ENCODE data around the gene BRD1. TPM values are rescaled to one million over a fixed set of nuclear protein-coding genes. Genes with fewer than 3 reads are reported as not detected.
A peak's percentile ranks its signal among the peaks of the same experiment; 100 is the strongest.

BRD1 gene
- 14.9 TPM for total RNA-seq
- long read RNA-seq, full-length matches to known transcripts = 11 of 39 reads
- long read RNA-seq, partial matches to known transcripts = 7 of 39 reads
- long read RNA-seq, other reads (novel, unspliced or antisense) = 21 of 39 reads

DNA sequence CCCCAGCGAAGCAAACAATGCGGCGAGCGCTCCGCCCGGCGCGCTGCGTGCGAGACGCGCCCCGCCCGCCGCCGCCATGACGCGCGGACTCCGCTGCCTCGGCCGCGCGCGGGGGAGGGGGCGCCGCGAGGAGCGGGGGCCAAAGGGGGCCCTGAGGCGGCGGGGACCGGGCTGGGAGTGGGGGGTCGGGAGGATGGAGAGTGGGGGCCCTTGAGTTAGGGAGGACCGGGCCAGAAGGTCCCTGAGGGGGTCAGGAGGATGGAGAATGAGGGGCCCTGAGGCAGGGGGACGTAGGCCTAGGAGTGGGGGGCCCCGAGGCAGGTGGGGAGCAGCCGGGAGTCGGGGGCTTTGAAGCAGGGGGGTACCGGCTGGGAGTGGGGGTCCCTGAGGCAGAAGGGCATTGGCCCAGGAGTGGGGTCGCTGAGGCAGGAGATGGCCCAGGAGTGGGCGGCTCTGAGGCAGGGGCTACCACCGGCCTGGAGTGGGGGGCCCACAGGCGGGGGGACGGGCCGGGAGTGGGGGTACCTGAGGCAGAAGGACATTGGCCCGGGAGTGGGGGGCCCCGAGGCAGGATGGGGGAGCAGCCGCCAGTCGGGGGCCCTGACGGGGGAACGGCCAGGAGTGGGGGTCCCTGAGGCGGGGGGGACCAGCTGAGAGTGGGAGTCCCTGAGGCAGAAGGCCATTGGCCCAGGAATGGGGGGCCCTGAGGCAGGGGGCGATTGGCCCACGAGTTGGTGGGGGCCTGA is at the start of gene BRD1:
Gene BRD1 (minus strand): TSS at position 21 of the 746 bp plus-strand sequence. CDS start 3,556 bp downstream, outside the sequence.
- intact Hi-C loops (cut with micrococcal nuclease) = no loop called here
- Histone ChIP-seq H3K4me3 (peak within 1 kb of the TSS; percentile 80), H3K27ac (replicated peaks) (peak within 1 kb of the TSS; percentile 88), H3K4me1 (peaks cover 41% of the 10 kb centered on the region), H3K36me3 (peaks cover 10% of the 10 kb centered on the region), H3K9me3 (replicated peaks) (peaks cover 7% of the 10 kb centered on the region), H3K27me3 (ENCODE audit: low read depth) (no peaks in the 10 kb centered on the region)
- TF ChIP-seq, protein P1, sequence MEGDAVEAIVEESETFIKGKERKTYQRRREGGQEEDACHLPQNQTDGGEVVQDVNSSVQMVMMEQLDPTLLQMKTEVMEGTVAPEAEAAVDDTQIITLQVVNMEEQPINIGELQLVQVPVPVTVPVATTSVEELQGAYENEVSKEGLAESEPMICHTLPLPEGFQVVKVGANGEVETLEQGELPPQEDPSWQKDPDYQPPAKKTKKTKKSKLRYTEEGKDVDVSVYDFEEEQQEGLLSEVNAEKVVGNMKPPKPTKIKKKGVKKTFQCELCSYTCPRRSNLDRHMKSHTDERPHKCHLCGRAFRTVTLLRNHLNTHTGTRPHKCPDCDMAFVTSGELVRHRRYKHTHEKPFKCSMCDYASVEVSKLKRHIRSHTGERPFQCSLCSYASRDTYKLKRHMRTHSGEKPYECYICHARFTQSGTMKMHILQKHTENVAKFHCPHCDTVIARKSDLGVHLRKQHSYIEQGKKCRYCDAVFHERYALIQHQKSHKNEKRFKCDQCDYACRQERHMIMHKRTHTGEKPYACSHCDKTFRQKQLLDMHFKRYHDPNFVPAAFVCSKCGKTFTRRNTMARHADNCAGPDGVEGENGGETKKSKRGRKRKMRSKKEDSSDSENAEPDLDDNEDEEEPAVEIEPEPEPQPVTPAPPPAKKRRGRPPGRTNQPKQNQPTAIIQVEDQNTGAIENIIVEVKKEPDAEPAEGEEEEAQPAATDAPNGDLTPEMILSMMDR (IDR thresholded peaks at IDR 0.05; ENCODE audit: borderline replicate concordance) = no peak
- DNase-seq = peak; percentile 70

DNA sequence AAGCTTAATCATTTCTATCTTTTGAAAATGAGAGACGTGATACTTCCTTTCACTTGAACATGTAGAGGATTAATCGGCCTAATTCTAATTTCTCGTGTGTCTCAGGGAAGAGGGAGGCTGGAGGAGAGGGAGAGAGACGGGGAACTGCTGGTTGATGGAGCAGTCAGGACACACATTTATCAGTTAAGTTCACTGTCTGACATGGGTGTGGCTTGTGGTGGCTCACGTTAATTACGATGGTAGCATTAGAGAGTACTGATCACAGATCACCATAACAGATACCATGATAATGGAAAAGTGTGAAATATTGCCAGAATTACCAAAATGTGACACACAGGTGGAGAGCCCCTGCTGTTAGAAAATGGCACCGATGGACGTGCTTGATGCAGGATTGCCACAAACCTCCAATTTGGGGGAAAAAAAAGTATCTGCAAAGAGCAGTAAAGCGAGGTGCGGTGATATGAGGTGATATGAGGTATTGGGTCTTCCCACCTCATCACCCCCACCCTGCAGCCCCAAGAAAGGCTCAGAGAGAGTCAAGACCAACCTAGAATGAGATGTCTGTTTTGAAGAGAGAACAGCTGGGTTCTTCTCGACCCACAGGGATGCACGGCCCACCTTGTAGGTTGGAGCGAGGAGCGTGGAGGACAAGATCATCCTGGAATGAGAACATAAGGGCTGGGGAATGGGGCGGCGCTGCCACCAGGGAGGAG is 45.7 kb upstream of the BRD1 start:
- TF ChIP-seq, protein P1 (IDR thresholded peaks at IDR 0.05; ENCODE audit: borderline replicate concordance) = no peak
- Histone ChIP-seq H3K4me3 (no peak overlapping the region), H3K27ac (replicated peaks) (no peak overlapping the region), H3K4me1 (no peaks in the 10 kb centered on the region), H3K9me3 (replicated peaks) (peaks cover 18% of the 10 kb centered on the region), H3K27me3 (ENCODE audit: low read depth) (no peaks in the 10 kb centered on the region), H3K36me3 (peaks cover 8% of the 10 kb centered on the region)
- DNase-seq = no peak
- intact Hi-C loops (cut with micrococcal nuclease) = no loop called here

DNA sequence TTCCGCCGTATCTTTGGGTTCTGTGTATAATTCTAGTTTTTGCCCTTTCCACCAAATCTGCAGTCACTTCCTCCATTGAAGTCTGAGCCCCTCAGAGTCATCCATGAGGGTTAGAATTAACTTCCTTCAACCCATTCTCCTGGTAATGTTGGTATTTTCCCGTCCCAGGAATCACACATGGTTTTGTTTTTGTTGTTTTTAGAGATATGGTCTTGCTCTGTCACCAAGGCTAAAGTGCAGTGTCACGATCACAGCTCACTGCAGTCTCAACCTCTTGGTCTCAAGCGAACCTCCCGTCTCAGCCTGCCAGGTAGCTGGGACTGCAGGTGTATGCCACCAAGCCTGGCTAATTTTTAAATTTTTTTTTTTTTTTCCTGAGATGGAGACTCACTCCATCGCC is 44.7 kb upstream of the BRD1 start:
- no peaks in the 10 kb centered on the region for H3K4me1 ChIP-seq
- H3K9me3 ChIP-seq (replicated peaks) = peaks cover 21% of the 10 kb centered on the region
- intact Hi-C loops (cut with micrococcal nuclease) = no loop called here
- DNase-seq = no peak
- H3K36me3 ChIP-seq = peaks cover 15% of the 10 kb centered on the region
- TF ChIP-seq, protein P1 (IDR thresholded peaks at IDR 0.05; ENCODE audit: borderline replicate concordance) = no peak
- H3K4me3 ChIP-seq = no peak overlapping the region
- no peak overlapping the region for H3K27ac ChIP-seq (replicated peaks)
- H3K27me3 ChIP-seq (ENCODE audit: low read depth) = no peaks in the 10 kb centered on the region

DNA sequence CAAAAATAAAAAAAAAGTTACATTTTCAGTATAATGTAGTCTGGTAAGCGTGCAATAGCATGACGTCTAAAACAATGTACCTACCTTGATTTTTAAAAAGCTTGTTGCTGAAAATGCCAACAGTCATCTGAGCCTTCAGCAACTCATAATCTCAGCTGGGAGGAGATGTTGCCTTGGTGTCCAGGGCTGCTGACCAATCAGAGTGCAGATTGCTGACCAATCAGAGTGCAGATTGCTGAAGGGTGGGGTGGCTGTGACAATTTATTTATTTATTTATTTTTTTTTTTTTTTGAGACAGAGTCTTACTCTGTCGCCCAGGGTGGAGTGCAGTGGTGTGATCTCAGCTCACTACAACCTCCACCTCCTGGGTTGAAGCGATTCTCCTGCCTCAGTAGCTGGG is 43.8 kb upstream of the BRD1 start:
- H3K4me1 ChIP-seq = no peaks in the 10 kb centered on the region
- no peak overlapping the region for H3K4me3 ChIP-seq
- DNase-seq = no peak
- no peaks in the 10 kb centered on the region for H3K27me3 ChIP-seq (ENCODE audit: low read depth)
- H3K27ac ChIP-seq (replicated peaks) = no peak overlapping the region
- H3K36me3 ChIP-seq = peaks cover 24% of the 10 kb centered on the region
- TF ChIP-seq, protein P1 (IDR thresholded peaks at IDR 0.05; ENCODE audit: borderline replicate concordance) = no peak
- intact Hi-C loops (cut with micrococcal nuclease) = no loop called here
- peaks cover 30% of the 10 kb centered on the region for H3K9me3 ChIP-seq (replicated peaks)

DNA sequence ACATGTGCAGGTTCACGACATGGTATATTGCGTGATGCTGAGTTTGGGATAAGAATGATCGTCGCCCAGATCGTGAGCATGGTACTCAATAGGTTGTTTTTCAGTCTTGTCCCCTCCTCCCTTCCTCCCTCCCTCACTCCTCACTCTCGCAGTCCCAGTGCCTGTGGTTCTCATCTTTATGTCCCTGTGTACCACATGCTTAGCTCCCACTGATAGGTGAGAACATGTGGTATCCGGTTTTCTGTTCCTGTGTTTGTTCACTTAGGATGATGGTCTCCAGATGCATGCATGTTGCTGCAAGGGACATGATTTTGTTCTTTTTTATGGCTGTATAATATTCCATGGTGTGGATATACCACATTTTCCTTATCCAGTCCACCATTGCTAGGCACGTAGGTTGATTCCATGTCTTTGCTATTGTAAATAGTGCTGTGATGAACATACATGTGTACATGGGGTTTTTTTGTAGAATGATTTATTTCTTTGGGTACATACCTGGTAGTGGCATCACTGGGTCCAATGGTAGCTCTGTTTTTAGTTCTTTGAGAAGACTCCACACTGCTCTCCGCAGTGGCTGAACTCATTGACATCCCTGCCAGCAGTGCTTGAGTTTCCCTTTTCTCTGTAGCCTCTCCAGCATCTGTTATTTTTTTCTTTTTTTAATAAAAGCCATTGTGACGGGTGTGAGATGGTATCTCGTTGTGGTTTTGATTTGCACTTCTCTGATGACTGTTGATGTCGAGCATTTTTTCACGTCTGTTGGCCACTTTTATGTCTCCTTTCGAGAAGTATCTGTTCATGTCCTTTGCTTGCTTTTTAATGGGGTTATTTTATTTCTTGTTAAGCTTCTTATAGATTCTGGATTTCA is 42.4 kb upstream of the BRD1 start:
- Histone ChIP-seq H3K27me3 (ENCODE audit: low read depth) (no peaks in the 10 kb centered on the region), H3K4me3 (no peak overlapping the region), H3K4me1 (no peaks in the 10 kb centered on the region), H3K36me3 (peaks cover 26% of the 10 kb centered on the region), H3K9me3 (replicated peaks) (peaks cover 44% of the 10 kb centered on the region), H3K27ac (replicated peaks) (no peak overlapping the region)
- intact Hi-C loops (cut with micrococcal nuclease) = no loop called here
- no peak for DNase-seq
- TF ChIP-seq, protein P1 (IDR thresholded peaks at IDR 0.05; ENCODE audit: borderline replicate concordance) = no peak

Measured in left ventricle myocardium inferior (tissue), 1 donor.